ENCODE measurements around the gene STX8.

Gene STX8

DNA sequence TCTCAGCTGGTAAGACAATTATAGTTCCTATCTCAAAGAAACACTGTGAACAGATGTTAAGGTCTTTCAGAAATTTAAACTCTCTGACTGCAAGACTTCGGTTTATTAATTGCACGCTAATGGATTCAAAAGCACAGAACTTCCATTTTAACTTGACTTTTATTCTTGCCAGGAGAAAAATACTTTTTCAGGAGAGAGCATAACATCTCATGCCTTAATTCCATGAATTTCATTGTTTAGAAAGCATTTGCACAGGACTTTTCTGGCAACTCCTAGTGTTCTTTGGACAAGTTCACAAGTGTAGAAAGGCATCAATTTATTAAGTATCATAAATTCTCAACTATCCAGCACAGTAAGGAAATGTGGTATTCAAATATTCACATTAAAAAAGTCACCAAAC, 22.4 kb downstream of the STX8 start:
- Histone ChIP-seq H2AFZ (ENCODE audit: low read length) (no peak overlapping the region), H3K9ac (ENCODE audit: low read depth, low read length, poor library complexity) (no peak overlapping the region), H3K27me3 (ENCODE audit: control insufficient read depth in 3 of 3, insufficient read depth in 3 of 3, low read depth in 1 of 3, low read length in 3 of 3) (no peaks in the 10 kb centered on the region), H3K14ac (ENCODE audit: low read length) (no peak overlapping the region), H3K23ac (ENCODE audit: low read depth, low read length, poor library complexity) (no peak overlapping the region), H3K27ac (replicated peaks; ENCODE audit: low read length) (no peak overlapping the region), H3K79me1 (ENCODE audit: low read depth, low read length) (no peaks in the 10 kb centered on the region), H3K18ac (ENCODE audit: low read length) (no peak overlapping the region), H4K8ac (ENCODE audit: low read depth, low read length) (no peak overlapping the region), H3K36me3 (replicated peaks in 1 of 2; ENCODE audit: control insufficient read depth in 2 of 2, insufficient read depth in 2 of 2, low read length in 2 of 2) (no peaks in the 10 kb centered on the region), H3K9me3 (replicated peaks in 1 of 2; ENCODE audit: control insufficient read depth in 2 of 2, insufficient read depth in 1 of 2, low read depth in 1 of 2, low read length in 2 of 2) (no peaks in the 10 kb centered on the region), H2BK15ac (ENCODE audit: low read length) (no peak overlapping the region), H3K4me1 (ENCODE audit: control insufficient read depth in 2 of 2, insufficient read depth in 1 of 2, low read depth in 1 of 2, low read length in 2 of 2) (no peaks in the 10 kb centered on the region), H2BK12ac (ENCODE audit: low read length) (no peak overlapping the region), H3K4ac (ENCODE audit: low read length) (no peak overlapping the region), H3K4me3 (ENCODE audit: low read length in 2 of 2) (no peak overlapping the region), H2AK5ac (ENCODE audit: low read depth, low read length) (no peak overlapping the region), H3K4me2 (ENCODE audit: insufficient read depth, low read length, poor library complexity, severe bottlenecking) (no peak overlapping the region), H4K91ac (ENCODE audit: low read depth, low read length, poor library complexity) (no peak overlapping the region), H2BK120ac (ENCODE audit: low read depth, low read length) (no peak overlapping the region), H2BK5ac (ENCODE audit: low read length) (no peak overlapping the region)
- DNase-seq (ENCODE audit: low spot score) = no peak
- no CpG with 5 or more reads among the region's 2 CpGs for WGBS, 2 donors (ENCODE audit: extremely low coverage in 2 of 2, insufficient read length in 2 of 2, insufficient replicate concordance in 1 of 2)

- no peak overlapping the region for H3K4me2 ChIP-seq (ENCODE audit: insufficient read depth, low read length, poor library complexity, severe bottlenecking)
- DNase-seq (ENCODE audit: low spot score) = no peak
- no peaks in the 10 kb centered on the region for H3K4me1 ChIP-seq (ENCODE audit: control insufficient read depth in 2 of 2, insufficient read depth in 1 of 2, low read depth in 1 of 2, low read length in 2 of 2)
- no peak overlapping the region for H3K14ac ChIP-seq (ENCODE audit: low read length)
- no peak overlapping the region for H3K4me3 ChIP-seq (ENCODE audit: low read length in 2 of 2)
- no peak overlapping the region for H2BK5ac ChIP-seq (ENCODE audit: low read length)
- no peaks in the 10 kb centered on the region for H3K9me3 ChIP-seq (replicated peaks in 1 of 2; ENCODE audit: control insufficient read depth in 2 of 2, insufficient read depth in 1 of 2, low read depth in 1 of 2, low read length in 2 of 2)
- no peak overlapping the region for H2AK5ac ChIP-seq (ENCODE audit: low read depth, low read length)
- H3K27ac ChIP-seq (replicated peaks; ENCODE audit: low read length) = no peak overlapping the region
- no peaks in the 10 kb centered on the region for H3K79me1 ChIP-seq (ENCODE audit: low read depth, low read length)
- H2BK120ac ChIP-seq (ENCODE audit: low read depth, low read length) = no peak overlapping the region
- no peak overlapping the region for H3K9ac ChIP-seq (ENCODE audit: low read depth, low read length, poor library complexity)
- no peaks in the 10 kb centered on the region for H3K27me3 ChIP-seq (ENCODE audit: control insufficient read depth in 3 of 3, insufficient read depth in 3 of 3, low read depth in 1 of 3, low read length in 3 of 3)
- H4K8ac ChIP-seq (ENCODE audit: low read depth, low read length) = no peak overlapping the region
- no peak overlapping the region for H3K4ac ChIP-seq (ENCODE audit: low read length)
- H2BK15ac ChIP-seq (ENCODE audit: low read length) = no peak overlapping the region
- no peak overlapping the region for H2BK12ac ChIP-seq (ENCODE audit: low read length)
- no peaks in the 10 kb centered on the region for H3K36me3 ChIP-seq (replicated peaks in 1 of 2; ENCODE audit: control insufficient read depth in 2 of 2, insufficient read depth in 2 of 2, low read length in 2 of 2)
- H3K18ac ChIP-seq (ENCODE audit: low read length) = no peak overlapping the region
- no peak overlapping the region for H3K23ac ChIP-seq (ENCODE audit: low read depth, low read length, poor library complexity)
- H2AFZ ChIP-seq (ENCODE audit: low read length) = no peak overlapping the region
- WGBS, 2 donors (ENCODE audit: extremely low coverage in 2 of 2, insufficient read length in 2 of 2, insufficient replicate concordance in 1 of 2) = no CpG with 5 or more reads among the region's 2 CpGs
- no peak overlapping the region for H4K91ac ChIP-seq (ENCODE audit: low read depth, low read length, poor library complexity)
Observed at GRCh38 chr17:9549215-9549614, 26.4 kb downstream of the STX8 start.

DNA sequence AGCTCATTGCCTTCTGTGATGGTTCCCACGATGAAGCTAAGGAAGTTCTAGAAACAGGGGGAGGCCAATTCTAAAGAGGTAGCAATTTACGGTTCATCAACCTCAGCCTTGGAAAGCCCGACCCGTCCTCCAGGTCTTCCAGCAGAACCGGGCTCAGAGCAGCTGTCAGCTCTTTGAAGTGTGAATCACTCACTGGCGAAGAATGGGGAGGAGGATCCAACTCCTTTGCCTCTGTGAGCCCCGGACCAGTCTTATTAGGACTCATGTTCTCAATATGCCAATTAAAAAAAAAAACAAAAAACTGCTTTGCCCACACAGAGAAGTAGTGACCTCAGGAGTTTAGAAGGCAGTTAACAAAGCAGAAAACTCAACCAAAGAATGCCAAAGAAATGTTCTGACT, 31.4 kb downstream of the STX8 start:
- no peak overlapping the region for H3K14ac ChIP-seq (ENCODE audit: low read length)
- H2BK15ac ChIP-seq (ENCODE audit: low read length) = no peak overlapping the region
- H2BK5ac ChIP-seq (ENCODE audit: low read length) = no peak overlapping the region
- no peak overlapping the region for H2AK5ac ChIP-seq (ENCODE audit: low read depth, low read length)
- no peak for DNase-seq (ENCODE audit: low spot score)
- no peaks in the 10 kb centered on the region for H3K9me3 ChIP-seq (replicated peaks in 1 of 2; ENCODE audit: control insufficient read depth in 2 of 2, insufficient read depth in 1 of 2, low read depth in 1 of 2, low read length in 2 of 2)
- no peak overlapping the region for H2BK120ac ChIP-seq (ENCODE audit: low read depth, low read length)
- no peak overlapping the region for H3K18ac ChIP-seq (ENCODE audit: low read length)
- H3K9ac ChIP-seq (ENCODE audit: low read depth, low read length, poor library complexity) = no peak overlapping the region
- H4K8ac ChIP-seq (ENCODE audit: low read depth, low read length) = no peak overlapping the region
- H3K27me3 ChIP-seq (ENCODE audit: control insufficient read depth in 3 of 3, insufficient read depth in 3 of 3, low read depth in 1 of 3, low read length in 3 of 3) = no peaks in the 10 kb centered on the region
- no peak overlapping the region for H3K4me3 ChIP-seq (ENCODE audit: low read length in 2 of 2)
- H3K27ac ChIP-seq (replicated peaks; ENCODE audit: low read length) = no peak overlapping the region
- H3K23ac ChIP-seq (ENCODE audit: low read depth, low read length, poor library complexity) = no peak overlapping the region
- no peaks in the 10 kb centered on the region for H3K4me1 ChIP-seq (ENCODE audit: control insufficient read depth in 2 of 2, insufficient read depth in 1 of 2, low read depth in 1 of 2, low read length in 2 of 2)
- H3K36me3 ChIP-seq (replicated peaks in 1 of 2; ENCODE audit: control insufficient read depth in 2 of 2, insufficient read depth in 2 of 2, low read length in 2 of 2) = no peaks in the 10 kb centered on the region
- no peak overlapping the region for H2BK12ac ChIP-seq (ENCODE audit: low read length)
- H2AFZ ChIP-seq (ENCODE audit: low read length) = no peak overlapping the region
- no CpG with 5 or more reads among the region's 7 CpGs for WGBS, 2 donors (ENCODE audit: extremely low coverage in 2 of 2, insufficient read length in 2 of 2, insufficient replicate concordance in 1 of 2)
- H3K79me1 ChIP-seq (ENCODE audit: low read depth, low read length) = no peaks in the 10 kb centered on the region
- no peak overlapping the region for H3K4me2 ChIP-seq (ENCODE audit: insufficient read depth, low read length, poor library complexity, severe bottlenecking)
- no peak overlapping the region for H3K4ac ChIP-seq (ENCODE audit: low read length)
- H4K91ac ChIP-seq (ENCODE audit: low read depth, low read length, poor library complexity) = no peak overlapping the region

- H3K4ac ChIP-seq (ENCODE audit: low read length) = no peak overlapping the region
- DNase-seq (ENCODE audit: low spot score) = no peak
- H3K4me1 ChIP-seq (ENCODE audit: control insufficient read depth in 2 of 2, insufficient read depth in 1 of 2, low read depth in 1 of 2, low read length in 2 of 2) = peaks cover 0 to 5% of the 10 kb centered on the region in 2 donors
- no peak overlapping the region for H3K23ac ChIP-seq (ENCODE audit: low read depth, low read length, poor library complexity)
- no peaks in the 10 kb centered on the region for H3K36me3 ChIP-seq (replicated peaks in 1 of 2; ENCODE audit: control insufficient read depth in 2 of 2, insufficient read depth in 2 of 2, low read length in 2 of 2)
- no peak overlapping the region for H2BK120ac ChIP-seq (ENCODE audit: low read depth, low read length)
- H2AK5ac ChIP-seq (ENCODE audit: low read depth, low read length) = no peak overlapping the region
- H3K14ac ChIP-seq (ENCODE audit: low read length) = no peak overlapping the region
- no peak overlapping the region for H3K27ac ChIP-seq (replicated peaks; ENCODE audit: low read length)
- no peaks in the 10 kb centered on the region for H3K79me1 ChIP-seq (ENCODE audit: low read depth, low read length)
- WGBS, 2 donors (ENCODE audit: extremely low coverage in 2 of 2, insufficient read length in 2 of 2, insufficient replicate concordance in 1 of 2) = no CpG with 5 or more reads among the region's 4 CpGs
- no peak overlapping the region for H2BK15ac ChIP-seq (ENCODE audit: low read length)
- no peak overlapping the region for H3K4me3 ChIP-seq (ENCODE audit: low read length in 2 of 2)
- no peaks in the 10 kb centered on the region for H3K27me3 ChIP-seq (ENCODE audit: control insufficient read depth in 3 of 3, insufficient read depth in 3 of 3, low read depth in 1 of 3, low read length in 3 of 3)
- no peak overlapping the region for H4K91ac ChIP-seq (ENCODE audit: low read depth, low read length, poor library complexity)
- H3K4me2 ChIP-seq (ENCODE audit: insufficient read depth, low read length, poor library complexity, severe bottlenecking) = no peak overlapping the region
- H2AFZ ChIP-seq (ENCODE audit: low read length) = no peak overlapping the region
- H3K18ac ChIP-seq (ENCODE audit: low read length) = no peak overlapping the region
- no peak overlapping the region for H2BK5ac ChIP-seq (ENCODE audit: low read length)
- H3K9ac ChIP-seq (ENCODE audit: low read depth, low read length, poor library complexity) = no peak overlapping the region
- no peak overlapping the region for H2BK12ac ChIP-seq (ENCODE audit: low read length)
- H3K9me3 ChIP-seq (replicated peaks in 1 of 2; ENCODE audit: control insufficient read depth in 2 of 2, insufficient read depth in 1 of 2, low read depth in 1 of 2, low read length in 2 of 2) = no peaks in the 10 kb centered on the region
- no peak overlapping the region for H4K8ac ChIP-seq (ENCODE audit: low read depth, low read length)
Observed at GRCh38 chr17:9541718-9542117, 33.9 kb downstream of the STX8 start.
